Lower leg skin (tissue), 4 donors: ENCODE measurements around the gene MEI1. TPM values are rescaled to one million over a fixed set of nuclear protein-coding genes. Genes with fewer than 3 reads are reported as not detected.

Source experiments
- DNase-seq, 2 donors: peaks; one replicate each; pipeline ENCODE4 v3.0.0-alpha.2; 2019; ENCODE audit warnings: low spot score in 2 of 2
- H3K4me3 ChIP-seq: fragments of 200-600 bp; sonication (generic); 2 replicates; pipeline ENCODE4 v1.5.1; 2017; ENCODE audit warnings: mild to moderate bottlenecking, low read depth; ENCODE audit not compliant: poor library complexity, severe bottlenecking
- POLR2A ChIP-seq, 2 donors: fragments of 450-650 bp; IDR thresholded peaks; one replicate each; pipeline ENCODE4 v1.6.1; 2016 to 2017; ENCODE audit warnings: antibody characterized with exemption in 2 of 2, mild to moderate bottlenecking in 1 of 2, moderate library complexity in 1 of 2
- WGBS, 2 donors: methylation state at CpG; one replicate each; pipeline ENCODE4 v1.1.5; 2018; 5-methylcytosine and 5-hydroxymethylcytosine counted together
- intact Hi-C: fragments of 100-400 bp; cut with DNase I; formaldehyde crosslinking; loops from one replicate; pipeline ENCODE4 v1.15.0; 2023; ENCODE audit warnings: low total_unique reads
- total RNA-seq, 4 donors: library from RNA; depleted of rRNA; stranded (reverse); fragments of >200 nt; gene quantifications; one replicate each; pipeline ENCODE4 v1.1.0, GENCODE V29; 2016
- TF ChIP-seq, protein P1 (sequence below), 3 donors: fragments of 450-650 bp; IDR thresholded peaks; one replicate each; pipeline ENCODE4 v1.5.1; 2016; ENCODE audit warnings: antibody characterized with exemption in 3 of 3, mild to moderate bottlenecking in 3 of 3, moderate library complexity in 2 of 3

MEI1 gene
- total RNA-seq, 4 donors from 2014 or later: 1.2 to 2.1 TPM; not detected in 2

DNA sequence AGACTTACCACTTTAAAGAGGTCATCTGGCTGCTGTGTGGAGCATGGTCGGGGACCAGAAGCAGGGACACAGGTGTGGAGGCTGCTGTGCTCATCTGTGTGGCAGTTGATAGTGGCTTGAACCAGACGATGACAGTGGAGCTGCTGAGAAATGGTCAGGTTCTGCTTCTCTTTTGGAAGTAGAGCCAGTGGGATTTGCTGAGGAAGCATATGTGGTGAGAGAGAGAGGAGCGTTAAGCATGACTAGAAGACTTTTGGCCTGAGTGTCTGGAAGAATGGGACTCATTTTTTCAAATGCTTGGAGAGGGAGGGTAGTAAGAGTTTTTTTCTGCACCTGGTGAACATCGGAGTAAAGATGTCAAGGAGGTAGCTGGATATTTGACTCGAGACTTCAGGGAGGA is 121.1 kb downstream of the MEI1 start:
- TF ChIP-seq POLR2A (IDR thresholded peaks at IDR 0.05): no peak
- TF ChIP-seq, protein P1, sequence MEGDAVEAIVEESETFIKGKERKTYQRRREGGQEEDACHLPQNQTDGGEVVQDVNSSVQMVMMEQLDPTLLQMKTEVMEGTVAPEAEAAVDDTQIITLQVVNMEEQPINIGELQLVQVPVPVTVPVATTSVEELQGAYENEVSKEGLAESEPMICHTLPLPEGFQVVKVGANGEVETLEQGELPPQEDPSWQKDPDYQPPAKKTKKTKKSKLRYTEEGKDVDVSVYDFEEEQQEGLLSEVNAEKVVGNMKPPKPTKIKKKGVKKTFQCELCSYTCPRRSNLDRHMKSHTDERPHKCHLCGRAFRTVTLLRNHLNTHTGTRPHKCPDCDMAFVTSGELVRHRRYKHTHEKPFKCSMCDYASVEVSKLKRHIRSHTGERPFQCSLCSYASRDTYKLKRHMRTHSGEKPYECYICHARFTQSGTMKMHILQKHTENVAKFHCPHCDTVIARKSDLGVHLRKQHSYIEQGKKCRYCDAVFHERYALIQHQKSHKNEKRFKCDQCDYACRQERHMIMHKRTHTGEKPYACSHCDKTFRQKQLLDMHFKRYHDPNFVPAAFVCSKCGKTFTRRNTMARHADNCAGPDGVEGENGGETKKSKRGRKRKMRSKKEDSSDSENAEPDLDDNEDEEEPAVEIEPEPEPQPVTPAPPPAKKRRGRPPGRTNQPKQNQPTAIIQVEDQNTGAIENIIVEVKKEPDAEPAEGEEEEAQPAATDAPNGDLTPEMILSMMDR (IDR thresholded peaks at IDR 0.05): no peak
- WGBS, 2 donors: 81 to 82% methylated on average over 5 of the region's 5 CpGs
- no peak overlapping the region for H3K4me3 ChIP-seq
- intact Hi-C loops: loop anchor here (10.0 kb wide), 1 partner anchor 124 kb away; the partner anchor contains the start of gene CENPM
- DNase-seq: no peak

DNA sequence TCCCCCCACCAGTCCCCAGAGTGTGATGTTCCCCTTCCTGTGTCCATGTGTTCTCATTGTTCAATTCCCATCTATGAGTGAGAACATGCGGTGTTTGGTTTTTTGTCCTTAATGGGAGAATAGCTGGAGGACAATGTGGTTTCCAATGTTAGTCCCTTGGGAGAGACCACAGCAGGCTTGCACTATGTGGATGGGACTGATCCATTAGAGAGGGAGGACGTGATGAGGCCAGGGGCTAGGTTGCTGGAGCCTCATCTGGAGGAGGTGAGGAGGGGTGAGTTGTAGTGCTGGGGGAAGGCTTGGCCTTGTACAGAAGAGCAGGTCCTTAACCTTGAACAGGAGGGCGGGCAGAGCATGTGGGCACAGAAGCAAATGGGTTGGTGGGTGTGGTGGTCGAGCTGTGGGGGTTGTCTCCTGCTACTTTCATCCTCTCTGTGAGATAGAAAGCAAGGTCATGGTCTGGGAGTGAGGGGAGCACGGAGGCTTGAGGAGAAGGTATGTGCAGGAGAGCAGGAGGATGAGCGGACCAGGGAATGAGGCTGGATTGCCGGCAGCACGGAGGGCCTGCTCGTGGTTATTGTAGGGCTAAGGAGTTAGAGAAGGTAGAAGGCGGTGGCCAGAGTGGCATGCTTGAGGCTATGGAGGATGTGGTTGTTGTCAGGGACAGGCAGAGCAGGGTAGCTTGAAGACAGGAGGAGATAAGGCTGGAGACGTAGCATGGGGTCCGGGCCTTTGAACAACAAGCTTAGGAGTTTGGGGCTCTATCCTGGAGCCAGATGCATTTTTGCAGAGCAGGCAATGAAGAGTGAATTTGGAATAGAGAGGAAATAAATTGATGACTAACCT is 122.4 kb downstream of the MEI1 start:
- WGBS, 2 donors: 87 to 89% methylated on average over 12 of the region's 12 CpGs
- intact Hi-C loops: loop anchor here (10.0 kb wide), 1 partner anchor 123 kb away; the partner anchor contains the start of gene CENPM
- DNase-seq: no peak

DNA sequence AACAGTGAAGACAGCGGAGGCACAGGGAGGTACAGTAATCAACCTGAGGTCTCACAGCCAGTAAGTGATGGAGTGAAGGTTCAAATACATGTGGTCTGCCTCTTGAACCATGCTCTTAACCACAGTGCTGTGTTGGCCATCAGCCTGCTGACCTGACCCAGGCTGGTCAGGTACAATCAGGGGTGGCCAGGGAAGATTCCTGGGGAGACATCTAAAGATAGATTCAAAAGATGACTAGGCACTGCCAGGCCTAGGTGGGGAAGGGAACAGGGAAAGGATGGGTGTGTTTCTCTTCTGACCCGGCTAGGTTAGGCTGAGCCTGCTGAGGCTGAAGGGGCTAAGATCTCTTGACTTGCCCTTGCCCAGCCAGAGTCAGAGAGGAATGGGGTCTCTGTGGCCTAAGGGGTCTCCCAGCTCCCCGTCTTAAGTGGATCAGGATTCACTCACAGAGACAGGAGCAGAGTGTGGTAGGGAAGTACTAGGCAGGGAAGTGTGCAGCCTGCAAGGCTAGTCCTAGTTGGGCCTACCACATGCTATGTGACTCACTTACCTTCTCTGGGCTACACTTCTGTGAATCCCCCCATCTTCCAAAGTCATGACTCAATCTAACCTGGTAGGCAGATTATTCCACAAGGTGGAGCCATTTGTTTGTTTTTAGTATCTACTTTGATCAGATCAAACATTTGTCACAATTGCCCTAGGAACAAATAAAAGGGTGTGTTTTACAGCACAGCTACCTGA is 123.2 kb downstream of the MEI1 start:
- intact Hi-C loops: loop anchor here (10.0 kb wide), 1 partner anchor 122 kb away; the partner anchor contains the start of gene CENPM
- DNase-seq: no peak
- 78 to 87% methylated on average over 3 of the region's 3 CpGs for WGBS, 2 donors
- TF ChIP-seq, protein P1 (IDR thresholded peaks at IDR 0.05): peak in 1 of 3 donors; percentile 16
- TF ChIP-seq POLR2A (IDR thresholded peaks at IDR 0.05): no peak
- H3K4me3 ChIP-seq: no peak overlapping the region

More for the DNA sequence above, 122.4 kb downstream of the MEI1 start:
- TF ChIP-seq, protein P1 (IDR thresholded peaks at IDR 0.05): no peak
- no peak for TF ChIP-seq POLR2A (IDR thresholded peaks at IDR 0.05)
- no peak overlapping the region for H3K4me3 ChIP-seq

DNA sequence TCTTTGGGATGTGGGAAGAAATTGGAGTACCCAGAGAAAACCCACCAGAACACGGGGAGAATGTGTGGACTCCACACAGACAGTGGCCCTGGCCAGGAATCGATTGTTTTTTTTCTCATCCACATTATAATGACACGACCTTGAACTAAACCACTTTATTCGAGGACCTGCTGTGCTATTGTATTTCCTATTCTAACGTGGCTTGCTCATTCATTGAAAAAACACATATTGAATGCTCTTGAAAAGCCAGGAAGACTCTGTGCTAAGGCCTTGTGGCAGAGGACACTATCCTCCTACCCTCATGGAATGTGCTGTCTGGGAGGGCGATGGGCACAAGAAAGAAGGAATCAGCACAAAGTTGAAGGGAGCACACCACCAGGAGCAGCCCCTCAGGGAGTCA is 124.5 kb downstream of the MEI1 start:
- no peak overlapping the region for H3K4me3 ChIP-seq
- 90% methylated on average over 6 of the region's 6 CpGs for WGBS, 2 donors
- intact Hi-C loops: loop anchor here (10.0 kb wide), 1 partner anchor 121 kb away; the partner anchor contains the start of gene CENPM
- no peak for DNase-seq
- TF ChIP-seq POLR2A (IDR thresholded peaks at IDR 0.05): no peak
- TF ChIP-seq, protein P1 (IDR thresholded peaks at IDR 0.05): no peak

DNA sequence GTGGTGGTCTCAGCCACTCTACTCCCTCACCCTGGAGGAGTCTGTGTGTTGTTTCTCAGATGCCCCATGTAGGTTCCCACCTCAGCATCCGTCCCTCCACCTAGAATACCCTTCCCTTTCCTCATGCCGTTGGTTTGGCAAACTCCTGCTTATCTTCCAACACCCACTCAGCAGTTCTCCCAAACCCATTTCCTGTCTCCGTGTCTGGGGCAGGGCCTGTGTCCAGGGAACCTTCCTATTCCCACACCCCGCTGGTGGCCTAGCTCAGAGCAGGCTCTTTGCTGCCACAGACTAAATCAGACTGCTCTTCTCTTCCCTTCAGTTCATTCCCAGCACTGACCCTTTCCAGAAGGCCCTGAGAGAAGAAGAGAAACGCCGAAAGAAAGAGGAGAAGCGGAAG is 126.1 kb downstream of the MEI1 start:
- H3K4me3 ChIP-seq: no peak overlapping the region
- intact Hi-C loops: loop anchor here (10.0 kb wide), 1 partner anchor 119 kb away; the partner anchor contains the start of gene CENPM
- TF ChIP-seq, protein P1 (IDR thresholded peaks at IDR 0.05): no peak
- TF ChIP-seq POLR2A (IDR thresholded peaks at IDR 0.05): no peak
- no peak for DNase-seq
- 71 to 75% methylated on average over 7 of the region's 7 CpGs for WGBS, 2 donors
